Measurements from ENCODE around the gene SNAP29.
"Not testable (repeated sequence)": the region's sequence is repeated elsewhere in the genome, so short reads cannot be mapped to it uniquely, and the experiment has no call there.

DNA sequence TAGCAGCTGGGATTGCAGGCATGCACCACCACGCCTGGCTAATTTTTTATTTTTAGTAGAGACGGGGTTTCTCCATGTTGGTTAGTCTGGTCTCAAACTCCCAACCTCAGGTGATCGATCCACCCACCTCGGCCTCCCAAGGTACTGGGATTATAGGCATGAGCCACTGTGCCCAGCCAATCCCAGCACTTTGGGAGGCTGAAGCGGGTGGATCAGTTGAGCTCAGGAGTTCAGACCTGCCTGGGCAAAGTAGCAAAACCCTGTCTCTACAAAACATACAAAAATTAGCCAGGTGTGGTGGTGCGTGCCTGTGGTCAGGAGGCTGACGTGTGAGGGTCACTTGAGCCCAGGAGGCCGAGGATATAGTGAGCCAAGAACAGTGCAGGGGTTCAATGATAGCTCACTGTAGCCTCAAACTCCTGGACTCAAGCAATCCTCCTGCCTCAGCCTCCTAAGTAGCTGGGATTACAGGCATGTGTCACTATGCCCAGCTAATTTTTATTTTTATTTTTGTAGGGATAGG, 37.0 kb upstream of the SNAP29 start:
- TF ChIP-seq, protein P1, sequence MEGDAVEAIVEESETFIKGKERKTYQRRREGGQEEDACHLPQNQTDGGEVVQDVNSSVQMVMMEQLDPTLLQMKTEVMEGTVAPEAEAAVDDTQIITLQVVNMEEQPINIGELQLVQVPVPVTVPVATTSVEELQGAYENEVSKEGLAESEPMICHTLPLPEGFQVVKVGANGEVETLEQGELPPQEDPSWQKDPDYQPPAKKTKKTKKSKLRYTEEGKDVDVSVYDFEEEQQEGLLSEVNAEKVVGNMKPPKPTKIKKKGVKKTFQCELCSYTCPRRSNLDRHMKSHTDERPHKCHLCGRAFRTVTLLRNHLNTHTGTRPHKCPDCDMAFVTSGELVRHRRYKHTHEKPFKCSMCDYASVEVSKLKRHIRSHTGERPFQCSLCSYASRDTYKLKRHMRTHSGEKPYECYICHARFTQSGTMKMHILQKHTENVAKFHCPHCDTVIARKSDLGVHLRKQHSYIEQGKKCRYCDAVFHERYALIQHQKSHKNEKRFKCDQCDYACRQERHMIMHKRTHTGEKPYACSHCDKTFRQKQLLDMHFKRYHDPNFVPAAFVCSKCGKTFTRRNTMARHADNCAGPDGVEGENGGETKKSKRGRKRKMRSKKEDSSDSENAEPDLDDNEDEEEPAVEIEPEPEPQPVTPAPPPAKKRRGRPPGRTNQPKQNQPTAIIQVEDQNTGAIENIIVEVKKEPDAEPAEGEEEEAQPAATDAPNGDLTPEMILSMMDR (conservative IDR thresholded peaks at IDR 0.05; ENCODE audit: low read length): not testable (repeated sequence)
- not testable (repeated sequence) for TF ChIP-seq EZH2phosphoT487 (IDR thresholded peaks at IDR 0.05; ENCODE audit: borderline replicate concordance)

All from Loucy (cell line).